ENCODE data around the gene CLSTN2.

The CLSTN2 gene

DNA sequence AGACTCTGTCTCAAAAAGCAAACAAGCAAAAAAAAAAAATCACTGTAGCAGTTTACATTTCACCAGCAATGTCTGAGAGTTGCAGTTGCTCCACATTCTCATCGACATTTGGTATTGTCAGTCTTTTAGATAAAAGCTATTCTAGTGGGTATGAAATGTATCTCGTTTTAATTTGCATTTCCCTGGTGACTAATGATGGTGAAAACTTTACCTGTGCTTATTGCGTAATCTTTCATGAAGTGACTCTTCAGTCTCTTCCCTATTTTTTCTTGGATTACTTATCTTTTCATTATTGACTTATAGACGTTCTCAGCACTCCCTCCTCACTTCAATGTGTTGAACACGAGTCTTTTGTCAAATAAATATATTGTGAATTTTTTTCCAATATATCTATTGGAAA lies 37.2 kb upstream of the CLSTN2 start:
- DNase-seq (ENCODE audit: low read depth), result no peak
- TF ChIP-seq, protein P1, sequence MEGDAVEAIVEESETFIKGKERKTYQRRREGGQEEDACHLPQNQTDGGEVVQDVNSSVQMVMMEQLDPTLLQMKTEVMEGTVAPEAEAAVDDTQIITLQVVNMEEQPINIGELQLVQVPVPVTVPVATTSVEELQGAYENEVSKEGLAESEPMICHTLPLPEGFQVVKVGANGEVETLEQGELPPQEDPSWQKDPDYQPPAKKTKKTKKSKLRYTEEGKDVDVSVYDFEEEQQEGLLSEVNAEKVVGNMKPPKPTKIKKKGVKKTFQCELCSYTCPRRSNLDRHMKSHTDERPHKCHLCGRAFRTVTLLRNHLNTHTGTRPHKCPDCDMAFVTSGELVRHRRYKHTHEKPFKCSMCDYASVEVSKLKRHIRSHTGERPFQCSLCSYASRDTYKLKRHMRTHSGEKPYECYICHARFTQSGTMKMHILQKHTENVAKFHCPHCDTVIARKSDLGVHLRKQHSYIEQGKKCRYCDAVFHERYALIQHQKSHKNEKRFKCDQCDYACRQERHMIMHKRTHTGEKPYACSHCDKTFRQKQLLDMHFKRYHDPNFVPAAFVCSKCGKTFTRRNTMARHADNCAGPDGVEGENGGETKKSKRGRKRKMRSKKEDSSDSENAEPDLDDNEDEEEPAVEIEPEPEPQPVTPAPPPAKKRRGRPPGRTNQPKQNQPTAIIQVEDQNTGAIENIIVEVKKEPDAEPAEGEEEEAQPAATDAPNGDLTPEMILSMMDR (IDR thresholded peaks at IDR 0.05; ENCODE audit: insufficient read depth, low read depth, low read length, missing control alignments), result no peak
- no peak overlapping the region for H3K4me3 ChIP-seq (ENCODE audit: low read depth, low read length)

DNA sequence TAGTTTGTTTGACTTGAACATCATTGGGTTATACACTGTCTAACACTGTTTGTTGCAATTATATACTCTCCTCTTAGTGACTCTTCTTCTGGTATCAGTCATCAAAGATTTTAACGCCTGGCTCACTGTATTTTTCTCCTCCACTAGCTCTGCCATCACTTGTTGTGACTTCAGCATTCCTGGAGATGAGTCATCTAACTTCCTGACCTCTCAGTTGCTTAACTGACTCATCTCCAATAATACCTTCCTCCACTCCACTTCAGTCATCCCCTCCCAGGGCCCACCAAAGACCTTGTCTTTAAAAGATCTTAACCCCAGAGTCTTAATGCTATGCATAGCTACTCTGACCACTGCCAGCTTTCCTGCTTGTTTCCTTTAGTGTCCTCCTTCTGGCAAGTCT lies 28.6 kb upstream of the CLSTN2 start:
- TF ChIP-seq, protein P1 (IDR thresholded peaks at IDR 0.05; ENCODE audit: insufficient read depth, low read depth, low read length, missing control alignments), result no peak
- H3K4me3 ChIP-seq (ENCODE audit: low read depth, low read length), result no peak overlapping the region
- no peak for DNase-seq (ENCODE audit: low read depth)

DNA sequence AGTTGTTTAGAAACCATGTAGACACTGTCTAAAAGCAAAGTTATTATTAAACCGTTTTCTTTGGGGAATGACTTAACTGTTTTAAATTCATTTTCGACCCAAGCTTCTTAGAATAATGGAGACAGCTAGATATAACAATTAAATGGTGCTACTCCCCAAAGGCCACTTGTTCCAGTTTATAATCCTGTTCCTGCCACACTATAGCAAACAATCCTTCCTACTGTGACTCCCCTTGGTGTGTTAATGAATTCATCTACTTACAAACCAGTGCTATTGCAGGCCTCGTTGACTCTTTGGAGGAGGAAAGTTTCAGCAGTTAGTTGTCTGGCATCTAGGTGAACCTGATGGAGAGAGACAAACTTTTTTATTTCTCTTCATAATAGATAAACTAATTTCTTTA lies 25.2 kb upstream of the CLSTN2 start:
- H3K4me3 ChIP-seq (ENCODE audit: low read depth, low read length), result no peak overlapping the region
- no peak for DNase-seq (ENCODE audit: low read depth)
- TF ChIP-seq, protein P1 (IDR thresholded peaks at IDR 0.05; ENCODE audit: insufficient read depth, low read depth, low read length, missing control alignments), result no peak

DNA sequence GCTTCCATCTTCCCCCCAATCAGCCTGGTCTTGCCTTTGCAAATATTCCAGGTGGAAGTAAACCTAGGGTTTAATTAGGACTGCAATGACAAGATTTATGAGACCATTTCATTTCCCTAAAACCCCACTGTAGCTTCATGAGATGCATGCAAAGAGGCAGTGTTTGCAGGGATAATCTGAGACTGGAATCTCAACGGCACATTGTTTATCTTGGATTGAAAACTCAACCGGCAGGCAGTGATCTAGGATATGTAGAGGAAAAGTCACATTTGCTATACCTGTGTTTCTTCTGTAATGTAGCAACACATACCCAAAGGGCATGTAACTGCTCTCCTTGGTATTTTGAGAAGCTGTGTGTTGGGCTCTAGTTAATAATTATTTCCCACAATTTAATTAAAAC lies 18.7 kb upstream of the CLSTN2 start:
- H3K4me3 ChIP-seq (ENCODE audit: low read depth, low read length), result no peak overlapping the region
- TF ChIP-seq, protein P1 (IDR thresholded peaks at IDR 0.05; ENCODE audit: insufficient read depth, low read depth, low read length, missing control alignments), result no peak
- DNase-seq (ENCODE audit: low read depth), result no peak

GRCh38 chr3:139917226-139917785 lies 17.7 kb upstream of the CLSTN2 start:
- no peak for DNase-seq (ENCODE audit: low read depth)
- TF ChIP-seq, protein P1 (IDR thresholded peaks at IDR 0.05; ENCODE audit: insufficient read depth, low read depth, low read length, missing control alignments), result no peak

DNA sequence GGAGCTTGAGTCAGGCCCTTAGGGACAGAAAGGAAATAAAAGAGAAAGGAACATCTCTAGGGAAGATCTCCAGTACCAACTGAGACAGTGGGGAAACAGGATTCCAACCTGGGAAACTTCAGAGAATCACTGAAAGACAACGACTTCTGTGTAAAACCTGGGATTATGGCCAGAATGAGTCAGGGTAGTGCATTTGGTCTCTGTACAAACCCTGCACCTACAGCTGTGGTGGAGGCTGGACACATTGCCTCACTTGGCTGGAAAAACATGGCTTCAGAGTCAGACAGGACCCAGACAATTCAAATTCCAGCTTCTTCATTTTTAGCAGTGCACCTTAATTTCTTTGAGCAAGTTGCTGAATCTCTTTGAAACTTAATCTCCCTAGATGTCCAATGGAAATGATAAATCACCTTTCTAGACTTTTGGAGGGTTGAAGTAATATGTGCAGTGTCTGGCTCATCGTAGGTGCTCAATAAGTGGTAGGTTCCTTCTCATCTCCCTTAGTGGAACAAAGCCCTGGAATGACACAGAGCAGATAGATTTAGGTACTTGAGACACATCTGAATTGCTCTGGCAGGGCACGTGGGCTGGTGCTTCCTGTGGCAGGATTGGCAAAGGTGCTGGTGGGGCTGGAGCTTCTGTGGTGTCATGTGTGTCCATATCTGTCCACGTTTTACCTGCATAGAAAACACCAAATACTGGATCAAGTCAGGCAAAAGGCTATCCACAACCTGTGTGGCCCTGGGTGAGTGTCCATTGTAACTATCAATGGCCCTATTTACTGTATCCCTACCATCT lies 6.1 kb upstream of the CLSTN2 start:
- TF ChIP-seq, protein P1 (IDR thresholded peaks at IDR 0.05; ENCODE audit: insufficient read depth, low read depth, low read length, missing control alignments), result no peak
- no peak for DNase-seq (ENCODE audit: low read depth)
- no peak overlapping the region for H3K4me3 ChIP-seq (ENCODE audit: low read depth, low read length)

More at GRCh38 chr3:139917226-139917785, 17.7 kb upstream of the CLSTN2 start:
- H3K4me3 ChIP-seq (ENCODE audit: low read depth, low read length), result no peak overlapping the region
